Neural crest cell (in vitro differentiated cells): ENCODE data around the gene JAM3. TPM values are rescaled to one million over a fixed set of nuclear protein-coding genes. Genes with fewer than 3 reads are reported as not detected.
A peak's percentile ranks its signal among the peaks of the same experiment; 100 is the strongest.

Experiments used
- DNase-seq: peaks from one replicate; pipeline ENCODE4 v3.0.0; 2021; ENCODE audit warnings: low read depth, mixed read lengths, low spot score
- H3K27ac Mint-ChIP-seq: one replicate; pipeline ENCODE4 v1.8.0; 2021; ENCODE audit warnings: mild to moderate bottlenecking, mixed read lengths; ENCODE audit not compliant: unreplicated experiment
- H3K27me3 Mint-ChIP-seq: 2 replicates; pipeline ENCODE4 v1.8.0; 2021; ENCODE audit warnings: low read depth, mild to moderate bottlenecking, mixed read lengths
- H3K36me3 Mint-ChIP-seq: 2 replicates; pipeline ENCODE4 v1.8.0; 2021; ENCODE audit warnings: low read depth, mild to moderate bottlenecking, mixed read lengths
- H3K4me1 Mint-ChIP-seq: 2 replicates; pipeline ENCODE4 v1.8.0; 2021; ENCODE audit warnings: mixed read lengths
- H3K4me3 Mint-ChIP-seq: one replicate; pipeline ENCODE4 v1.8.0; 2021; ENCODE audit warnings: mild to moderate bottlenecking, mixed read lengths
- H3K9me3 Mint-ChIP-seq: 2 replicates; pipeline ENCODE4 v1.8.0; 2021; ENCODE audit warnings: mixed read lengths
- total RNA-seq: library from RNA; stranded (reverse); gene quantifications from 2 replicates; pipeline ENCODE4 v1.2.1, GENCODE V29; 2021
- TF ChIP-seq, protein P1 (sequence below): fragments of 200-600 bp; sonication (generic); conservative IDR thresholded peaks from 2 replicates; pipeline ENCODE4 v1.5.0; 2021; ENCODE audit warnings: antibody characterized with exemption, mild to moderate bottlenecking

JAM3 gene
- total RNA-seq, 1 donor from 2014 or later = 98.6 TPM

DNA sequence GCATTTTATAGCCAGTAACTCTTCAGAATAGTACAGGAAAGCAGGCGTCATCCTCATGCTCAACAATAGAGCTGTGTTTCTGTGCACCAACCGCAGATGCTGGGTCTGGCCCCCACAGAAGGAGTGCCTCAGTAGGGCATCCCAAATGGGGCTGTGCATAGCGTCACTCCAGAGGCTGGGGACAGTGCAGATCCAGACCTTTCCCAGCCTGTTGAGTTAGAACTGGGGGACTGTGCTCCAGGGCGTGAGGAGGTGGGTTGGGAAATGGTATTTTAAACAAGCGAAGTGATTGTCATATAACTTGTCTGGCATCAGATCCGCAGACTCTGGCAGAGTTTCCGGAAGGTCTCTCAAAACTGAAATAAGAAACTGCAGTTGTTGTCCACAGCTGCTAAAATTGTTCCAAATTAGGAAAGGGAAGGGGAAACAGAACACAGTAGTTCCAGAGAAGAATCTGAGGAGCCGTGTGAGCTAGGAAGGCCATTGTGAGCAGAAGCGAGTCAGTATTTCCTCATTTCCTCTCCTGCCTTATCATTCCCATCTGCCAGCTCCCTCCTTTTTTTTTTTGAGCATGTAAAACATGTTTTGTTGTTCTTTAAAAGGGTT, 52.2 kb downstream of the JAM3 start:
- Mint-ChIP-seq H3K9me3 (no peaks in the 10 kb centered on the region), H3K27ac (peak overlapping the region; percentile 90), H3K4me1 (peaks cover 61% of the 10 kb centered on the region), H3K4me3 (peak overlapping the region; percentile 27), H3K27me3 (peaks cover 18% of the 10 kb centered on the region), H3K36me3 (no peaks in the 10 kb centered on the region)
- TF ChIP-seq, protein P1, sequence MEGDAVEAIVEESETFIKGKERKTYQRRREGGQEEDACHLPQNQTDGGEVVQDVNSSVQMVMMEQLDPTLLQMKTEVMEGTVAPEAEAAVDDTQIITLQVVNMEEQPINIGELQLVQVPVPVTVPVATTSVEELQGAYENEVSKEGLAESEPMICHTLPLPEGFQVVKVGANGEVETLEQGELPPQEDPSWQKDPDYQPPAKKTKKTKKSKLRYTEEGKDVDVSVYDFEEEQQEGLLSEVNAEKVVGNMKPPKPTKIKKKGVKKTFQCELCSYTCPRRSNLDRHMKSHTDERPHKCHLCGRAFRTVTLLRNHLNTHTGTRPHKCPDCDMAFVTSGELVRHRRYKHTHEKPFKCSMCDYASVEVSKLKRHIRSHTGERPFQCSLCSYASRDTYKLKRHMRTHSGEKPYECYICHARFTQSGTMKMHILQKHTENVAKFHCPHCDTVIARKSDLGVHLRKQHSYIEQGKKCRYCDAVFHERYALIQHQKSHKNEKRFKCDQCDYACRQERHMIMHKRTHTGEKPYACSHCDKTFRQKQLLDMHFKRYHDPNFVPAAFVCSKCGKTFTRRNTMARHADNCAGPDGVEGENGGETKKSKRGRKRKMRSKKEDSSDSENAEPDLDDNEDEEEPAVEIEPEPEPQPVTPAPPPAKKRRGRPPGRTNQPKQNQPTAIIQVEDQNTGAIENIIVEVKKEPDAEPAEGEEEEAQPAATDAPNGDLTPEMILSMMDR = no peak
- DNase-seq = no peak

DNA sequence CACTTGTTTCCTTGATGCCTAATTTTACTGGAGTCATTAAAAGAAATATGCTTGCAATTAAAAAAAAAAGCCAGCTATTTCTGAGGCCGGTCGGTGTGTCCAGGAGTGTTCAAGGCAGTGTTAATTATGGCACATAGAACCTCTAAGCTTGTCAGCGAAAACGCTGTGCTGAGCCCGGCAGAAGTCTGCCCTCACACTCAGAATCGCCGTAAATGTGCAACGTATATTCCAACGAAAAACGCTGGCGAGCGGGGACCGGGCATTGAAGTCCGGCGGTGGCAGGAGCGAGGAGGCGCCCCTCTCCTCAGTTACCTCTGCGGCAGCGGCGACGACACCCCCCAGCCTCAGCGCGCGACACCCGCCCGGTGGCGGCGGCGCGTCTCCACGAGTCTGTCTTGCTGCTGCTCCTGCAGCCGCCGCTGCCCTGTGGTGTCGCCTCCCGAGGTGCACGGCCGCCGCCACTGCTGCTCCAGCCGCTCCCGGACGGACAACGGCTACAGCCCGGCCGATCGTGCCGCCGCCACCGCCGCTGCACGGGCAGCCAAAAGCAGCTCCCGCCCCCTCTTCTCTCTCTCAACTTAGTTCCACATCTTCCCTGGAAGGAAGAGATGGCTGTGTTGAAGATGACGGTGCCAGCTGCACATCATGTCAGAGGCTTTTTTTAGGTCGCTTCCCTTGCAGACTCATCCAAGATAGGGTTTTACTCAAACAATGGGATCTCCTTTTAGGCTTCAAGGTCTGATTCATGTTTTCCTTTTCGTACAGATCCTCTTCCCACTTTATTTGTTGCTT, 56.0 kb downstream of the JAM3 start:
- no peak overlapping the region for H3K27ac Mint-ChIP-seq
- TF ChIP-seq, protein P1 = peak; percentile 20
- peak; percentile 44 for DNase-seq

DNA sequence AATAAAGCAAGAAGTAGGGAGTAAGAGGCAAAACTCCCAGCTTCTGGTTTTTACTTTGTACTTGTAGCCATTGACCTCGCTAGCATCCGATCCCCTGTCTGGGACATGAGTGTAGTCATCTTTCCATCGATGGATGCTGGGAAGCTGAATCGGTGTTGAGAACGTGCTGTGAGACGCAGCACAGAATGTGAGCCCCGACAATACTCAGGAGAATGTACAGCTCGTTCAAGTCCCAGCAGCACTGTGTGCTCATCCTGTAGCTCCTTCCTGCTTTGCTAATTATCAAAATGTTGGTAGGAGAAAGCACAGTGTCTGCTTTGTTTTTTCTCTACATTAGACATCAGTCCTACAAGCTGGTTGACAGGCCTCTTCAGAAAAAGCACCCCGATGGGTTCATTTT, 56.6 kb downstream of the JAM3 start:
- Mint-ChIP-seq H3K36me3 (peaks cover 2% of the 10 kb centered on the region), H3K4me1 (peaks cover 38% of the 10 kb centered on the region), H3K27ac (no peak overlapping the region), H3K27me3 (peaks cover 18% of the 10 kb centered on the region), H3K9me3 (no peaks in the 10 kb centered on the region), H3K4me3 (peak overlapping the region; percentile 71)
- DNase-seq = no peak
- TF ChIP-seq, protein P1 = no peak

More for the DNA sequence above, 56.0 kb downstream of the JAM3 start:
- no peaks in the 10 kb centered on the region for H3K9me3 Mint-ChIP-seq
- peaks cover 44% of the 10 kb centered on the region for H3K4me1 Mint-ChIP-seq
- H3K4me3 Mint-ChIP-seq = peak overlapping the region; percentile 71
- H3K27me3 Mint-ChIP-seq = peaks cover 18% of the 10 kb centered on the region
- H3K36me3 Mint-ChIP-seq = peaks cover under 1% of the 10 kb centered on the region

DNA sequence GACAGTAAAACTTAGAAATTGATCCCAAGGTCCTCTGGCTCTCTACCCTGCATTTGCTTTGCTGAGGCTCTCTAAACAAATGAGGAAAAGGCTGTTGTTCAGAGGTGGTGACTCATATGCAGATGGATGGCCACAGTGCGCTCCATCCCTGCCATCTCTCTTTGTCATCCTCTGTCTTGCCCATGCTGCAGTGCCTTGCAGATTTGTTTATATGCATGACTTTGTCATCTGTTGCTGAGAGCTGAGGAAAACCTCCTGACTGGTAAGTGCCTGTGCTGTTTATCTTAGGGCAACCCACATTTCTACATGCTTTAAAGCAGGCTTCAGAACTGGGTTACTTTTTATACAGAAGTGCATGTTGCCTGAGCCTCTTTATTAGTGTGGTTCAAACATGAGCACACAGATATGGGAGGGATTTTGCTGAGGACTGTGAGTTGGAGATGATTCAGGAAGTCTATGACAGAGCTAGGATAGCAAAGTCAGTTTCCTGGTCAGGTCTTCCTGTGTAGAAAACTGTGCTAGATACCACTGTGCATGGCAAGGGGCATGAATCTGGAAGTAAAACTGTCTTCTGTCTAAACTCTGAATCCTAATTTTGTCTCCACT, 57.4 kb downstream of the JAM3 start:
- peak overlapping the region; percentile 6 for H3K4me3 Mint-ChIP-seq
- H3K27ac Mint-ChIP-seq = no peak overlapping the region
- H3K27me3 Mint-ChIP-seq = peaks cover 18% of the 10 kb centered on the region
- peaks cover 31% of the 10 kb centered on the region for H3K4me1 Mint-ChIP-seq
- peaks cover 5% of the 10 kb centered on the region for H3K9me3 Mint-ChIP-seq
- TF ChIP-seq, protein P1 = no peak
- no peak for DNase-seq
- peaks cover 7% of the 10 kb centered on the region for H3K36me3 Mint-ChIP-seq

DNA sequence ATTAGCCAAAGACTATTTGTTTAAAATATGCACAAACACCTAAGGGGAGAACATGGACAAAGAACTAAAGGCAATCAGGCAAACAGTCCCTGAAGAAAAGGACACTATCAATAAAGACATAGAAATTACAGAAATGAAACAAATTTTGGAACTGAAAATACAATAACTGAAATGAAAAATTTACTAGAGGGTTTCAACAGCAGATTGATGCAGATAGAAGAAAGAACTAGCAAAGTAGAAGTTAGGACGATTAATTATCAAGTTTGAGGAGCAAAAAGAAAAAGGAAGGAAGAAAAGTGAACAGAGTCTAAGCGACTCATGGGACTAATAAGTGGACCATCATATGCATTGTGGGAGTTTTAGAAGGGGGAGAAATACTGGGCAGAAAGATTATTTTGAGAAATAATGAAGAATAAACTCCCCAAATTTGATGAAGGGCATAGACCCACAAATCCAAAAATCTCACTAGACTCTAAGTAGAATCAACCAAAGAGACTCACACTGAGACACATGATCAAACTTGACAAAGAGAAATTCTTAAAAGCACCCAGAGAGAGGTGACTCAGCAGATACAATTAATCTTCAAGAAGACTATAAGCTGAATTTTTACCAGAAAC, 62.9 kb downstream of the JAM3 start:
- H3K27me3 Mint-ChIP-seq = no peaks in the 10 kb centered on the region
- TF ChIP-seq, protein P1 = no peak
- H3K4me1 Mint-ChIP-seq = no peaks in the 10 kb centered on the region
- peaks cover 44% of the 10 kb centered on the region for H3K36me3 Mint-ChIP-seq
- no peak for DNase-seq
- H3K9me3 Mint-ChIP-seq = peaks cover 25% of the 10 kb centered on the region
- no peak overlapping the region for H3K4me3 Mint-ChIP-seq
- no peak overlapping the region for H3K27ac Mint-ChIP-seq
